OCI-LY7 (cell line): Measurements from ENCODE around the gene ZFYVE9. TPM values are rescaled to one million over a fixed set of nuclear protein-coding genes. Genes with fewer than 3 reads are reported as not detected.

Source experiments
- BruUV-seq: library from RNA; stranded (reverse); fragments of 400-500 nt; replicated peaks from 2 replicates; lab custom pipeline; 2021; lab: Mats Ljungman, UMichigan
- CTCF ChIA-PET: fragments of 300-600 bp; sonication (Branson Sonifier 250); formaldehyde crosslinking; loops from one replicate; lab custom pipeline; 2022; ENCODE audit warnings: antibody characterized with exemption; ENCODE audit not compliant: unreplicated experiment; lab: Charles Lee
- POLR2A ChIA-PET: fragments of 300-600 bp; sonication (Branson Sonifier 250); formaldehyde crosslinking; loops from one replicate; lab custom pipeline; 2022; ENCODE audit warnings: antibody characterized with exemption; lab: Charles Lee
- DNase-seq: peaks from one replicate; pipeline ENCODE4 v3.0.0-alpha.2; 2015; ENCODE audit warnings: low spot score
- H2AFZ ChIP-seq: fragments of 200-600 bp; sonication (generic), shearing (Covaris generic); 2 replicates; pipeline ENCODE4 v1.6.1; 2014; ENCODE audit warnings: mild to moderate bottlenecking, antibody characterized with exemption, low read length, moderate library complexity
- H3K27ac ChIP-seq: fragments of 200-600 bp; sonication (generic); 2 replicates; pipeline ENCODE4 v1.5.1; 2014; ENCODE audit warnings: mixed run types, low read depth, mild to moderate bottlenecking, moderate library complexity, low read length, inconsistent platforms; ENCODE audit not compliant: poor library complexity, severe bottlenecking
- H3K36me3 ChIP-seq: fragments of 200-600 bp; sonication (generic); 2 replicates; pipeline ENCODE4 v1.6.1; 2014; ENCODE audit warnings: mild to moderate bottlenecking, antibody characterized with exemption, low read length, moderate library complexity, mixed read lengths; ENCODE audit not compliant: insufficient read depth
- H3K4me1 ChIP-seq: fragments of 200-600 bp; sonication (generic); 2 replicates; pipeline ENCODE4 v1.5.1; 2014; ENCODE audit warnings: mild to moderate bottlenecking, low read length; ENCODE audit not compliant: insufficient read depth, poor library complexity, severe bottlenecking
- H3K4me2 ChIP-seq: fragments of 200-600 bp; sonication (generic); 2 replicates; pipeline ENCODE4 v1.6.1; 2014; ENCODE audit warnings: mild to moderate bottlenecking, low read length
- H3K4me3 ChIP-seq: fragments of 200-600 bp; sonication (generic); 2 replicates; pipeline ENCODE4 v1.5.1; 2014; ENCODE audit warnings: mild to moderate bottlenecking, low read depth, low read length; ENCODE audit not compliant: poor library complexity, severe bottlenecking
- H3K79me2 ChIP-seq: fragments of 200-600 bp; sonication (generic); 2 replicates; pipeline ENCODE4 v1.6.1; 2016; ENCODE audit warnings: low read depth, mild to moderate bottlenecking, low read length, moderate library complexity, mixed read lengths; ENCODE audit not compliant: insufficient read depth
- H3K9me2 ChIP-seq: fragments of 200-600 bp; sonication (generic); 2 replicates; pipeline ENCODE4 v1.6.1; 2016; ENCODE audit warnings: mild to moderate bottlenecking, low read length, mixed read lengths; ENCODE audit not compliant: insufficient read depth
- H3K9me3 ChIP-seq: fragments of 200-600 bp; sonication (generic); 2 replicates; pipeline ENCODE4 v1.6.1; 2014; ENCODE audit warnings: mild to moderate bottlenecking, mixed run types, low read length, mixed read lengths
- H4K20me1 ChIP-seq: fragments of 200-600 bp; sonication (generic); 2 replicates; pipeline ENCODE4 v1.6.1; 2014; ENCODE audit warnings: mild to moderate bottlenecking, antibody characterized with exemption, low read length, moderate library complexity, mixed read lengths; ENCODE audit not compliant: insufficient read depth
- CTCF ChIP-seq: fragments of 200-600 bp; sonication (generic); conservative IDR thresholded peaks from 2 replicates; pipeline ENCODE4 v1.5.1; 2014; ENCODE audit warnings: mild to moderate bottlenecking, antibody characterized with exemption, low read length, moderate library complexity, mixed read lengths
- EZH2phosphoT487 ChIP-seq: fragments of 200-600 bp; sonication (generic); IDR thresholded peaks from 2 replicates; pipeline ENCODE4 v1.6.1; 2018; ENCODE audit warnings: low read depth, borderline replicate concordance, mild to moderate bottlenecking, mixed run types, antibody characterized with exemption, low read length, moderate library complexity, mixed read lengths
- intact Hi-C: fragments of 100-400 bp; cut with micrococcal nuclease; formaldehyde crosslinking; loops from one replicate; pipeline ENCODE4 v1.10.0; 2022; ENCODE audit not compliant: unreplicated experiment
- total RNA-seq, 2 experiments: library from RNA; depleted of rRNA in 1 of 2; stranded (reverse); fragments of >200 nt in 1 of 2; shearing (Covaris generic) in 1 of 2; gene quantifications; 2 replicates each; pipeline ENCODE4 v1.2.3, GENCODE V29; 2014 to 2022

The ZFYVE9 gene
- total RNA-seq, 2 experiments from 2014 or later: 3.7 to 5.6 TPM

GRCh38 chr1:52240592-52241210 lies 98.8 kb downstream of the ZFYVE9 start:
- Histone ChIP-seq H3K79me2 (no peaks in the 10 kb centered on the region), H3K4me1 (no peaks in the 10 kb centered on the region), H3K4me3 (no peak overlapping the region), H3K27ac (no peak overlapping the region), H2AFZ (no peak overlapping the region), H3K9me2 (no peaks in the 10 kb centered on the region), H3K36me3 (no peaks in the 10 kb centered on the region), H4K20me1 (no peaks in the 10 kb centered on the region), H3K4me2 (no peak overlapping the region), H3K9me3 (no peaks in the 10 kb centered on the region)
- DNase-seq: no peak
- no peak for TF ChIP-seq EZH2phosphoT487
- no peak for TF ChIP-seq CTCF
- intact Hi-C loops: no loop called here
- no TSS peak for BruUV-seq
- CTCF ChIA-PET: no interaction called here
- POLR2A ChIA-PET: interaction anchor here (0.5 kb wide), 1 partner anchor 18 kb away, joined by 5 read pairs; no protein-coding TSS in a partner anchor

GRCh38 chr1:52243221-52243987 lies 101.5 kb downstream of the ZFYVE9 start:
- H3K79me2 ChIP-seq: no peaks in the 10 kb centered on the region
- TF ChIP-seq CTCF (no peak), EZH2phosphoT487 (no peak)
- no peak overlapping the region for H3K4me2 ChIP-seq
- H3K4me1 ChIP-seq: no peaks in the 10 kb centered on the region
- no peaks in the 10 kb centered on the region for H3K36me3 ChIP-seq
- no peaks in the 10 kb centered on the region for H3K9me3 ChIP-seq
- no peak overlapping the region for H2AFZ ChIP-seq
- intact Hi-C loops: no loop called here
- H3K4me3 ChIP-seq: no peak overlapping the region
- H3K27ac ChIP-seq: no peak overlapping the region
- BruUV-seq: no TSS peak
- no peaks in the 10 kb centered on the region for H4K20me1 ChIP-seq
- no peak for DNase-seq
- no peaks in the 10 kb centered on the region for H3K9me2 ChIP-seq
- ChIA-PET CTCF (no interaction called here), POLR2A (no interaction called here)

GRCh38 chr1:52249831-52250230 lies 107.9 kb downstream of the ZFYVE9 start:
- no TSS peak for BruUV-seq
- no peaks in the 10 kb centered on the region for H3K9me3 ChIP-seq
- TF ChIP-seq CTCF (no peak), EZH2phosphoT487 (no peak)
- no peaks in the 10 kb centered on the region for H3K4me1 ChIP-seq
- DNase-seq: no peak
- no peak overlapping the region for H3K27ac ChIP-seq
- no peaks in the 10 kb centered on the region for H3K36me3 ChIP-seq
- CTCF ChIA-PET: no interaction called here
- no peaks in the 10 kb centered on the region for H4K20me1 ChIP-seq
- POLR2A ChIA-PET: no interaction called here
- H3K4me3 ChIP-seq: no peak overlapping the region
- H3K79me2 ChIP-seq: no peaks in the 10 kb centered on the region
- intact Hi-C loops: no loop called here
- no peak overlapping the region for H3K4me2 ChIP-seq
- H3K9me2 ChIP-seq: no peaks in the 10 kb centered on the region
- no peak overlapping the region for H2AFZ ChIP-seq
